Muscle layer of colon (tissue), 2 donors: ENCODE results near the gene IMMP2L.
"Not testable (repeated sequence)": the region's sequence is repeated elsewhere in the genome, so short reads cannot be mapped to it uniquely, and the experiment has no call there.

Experiments
- H3K27ac ChIP-seq: one replicate; pipeline ENCODE4 v1.7.0; 2013; ENCODE audit warnings: low read depth, mild to moderate bottlenecking, low read length, moderate library complexity
- H3K27me3 ChIP-seq, 2 donors: one replicate each; pipeline ENCODE4 v1.7.0; 2013; ENCODE audit warnings: low read length in 2 of 2, mild to moderate bottlenecking in 2 of 2; ENCODE audit not compliant: insufficient read depth in 2 of 2, control insufficient read depth in 1 of 2
- H3K36me3 ChIP-seq: one replicate; pipeline ENCODE4 v1.7.0; 2013; ENCODE audit warnings: mild to moderate bottlenecking, low read length; ENCODE audit not compliant: insufficient read depth
- H3K4me1 ChIP-seq: one replicate; pipeline ENCODE4 v1.7.0; 2013; ENCODE audit warnings: mild to moderate bottlenecking, low read length; ENCODE audit not compliant: insufficient read depth
- H3K4me3 ChIP-seq, 2 donors: one replicate each; pipeline ENCODE4 v1.7.0; 2013; ENCODE audit warnings: low read length in 2 of 2, low read depth in 1 of 2, mild to moderate bottlenecking in 1 of 2, moderate library complexity in 1 of 2
- H3K9ac ChIP-seq: one replicate; pipeline ENCODE4 v1.7.0; 2013; ENCODE audit warnings: low read length
- H3K9me3 ChIP-seq: one replicate; pipeline ENCODE4 v1.7.0; 2013; ENCODE audit warnings: mild to moderate bottlenecking, low read length
- donor health status: abdominal sarcoma.
- donor health status: Adenocarcinoma of cecum.

The IMMP2L gene

DNA sequence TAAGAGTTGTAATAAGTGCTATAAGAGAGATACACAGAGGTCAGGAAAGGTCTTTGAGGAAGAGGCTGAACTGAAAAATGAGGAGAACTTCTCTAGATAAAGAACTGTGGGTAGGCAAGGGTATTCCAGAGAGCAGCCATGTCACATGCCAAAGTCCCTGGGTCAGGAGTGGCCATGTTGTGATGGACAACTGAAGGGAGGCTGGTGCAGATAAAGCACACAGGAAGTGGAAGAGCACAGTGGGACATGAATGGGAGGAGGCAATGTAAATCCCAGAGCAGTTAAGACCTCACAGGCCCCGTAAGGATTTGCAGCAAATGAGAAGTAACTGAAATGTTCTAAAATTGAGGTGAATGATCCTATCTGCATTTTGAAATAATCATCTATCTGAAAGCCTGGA is 37.2 kb downstream of the IMMP2L start:
- Histone ChIP-seq H3K27ac (no peak overlapping the region), H3K36me3 (peaks cover 3% of the 10 kb centered on the region), H3K27me3 (no peaks in the 10 kb centered on the region), H3K4me3 (no peak overlapping the region), H3K9ac (no peak overlapping the region), H3K4me1 (peaks cover 18% of the 10 kb centered on the region), H3K9me3 (no peaks in the 10 kb centered on the region)

DNA sequence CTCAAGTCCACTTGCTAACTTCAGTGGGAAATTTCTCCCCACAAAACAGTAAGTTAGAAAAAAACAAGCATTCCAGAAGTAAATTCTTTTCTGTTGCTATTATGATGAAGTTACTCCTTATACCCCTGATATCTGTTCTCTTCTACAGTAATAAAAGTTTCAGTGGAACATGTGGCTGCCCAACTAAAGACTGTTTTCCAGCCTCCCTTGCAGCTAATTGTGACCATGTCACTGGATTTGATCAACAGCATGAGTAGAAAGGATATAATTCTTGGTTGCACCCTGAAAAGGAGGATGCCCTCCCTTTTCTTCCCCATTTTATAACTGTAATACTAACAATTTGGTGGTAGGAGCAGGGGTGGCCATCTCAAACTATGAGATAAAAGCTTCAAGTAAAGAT is 40.6 kb downstream of the IMMP2L start:
- no peak overlapping the region for H3K9ac ChIP-seq
- H3K9me3 ChIP-seq: no peaks in the 10 kb centered on the region
- no peaks in the 10 kb centered on the region for H3K27me3 ChIP-seq
- no peak overlapping the region for H3K27ac ChIP-seq
- no peak overlapping the region for H3K4me3 ChIP-seq
- H3K36me3 ChIP-seq: peaks cover 3% of the 10 kb centered on the region
- H3K4me1 ChIP-seq: peaks cover 15% of the 10 kb centered on the region

DNA sequence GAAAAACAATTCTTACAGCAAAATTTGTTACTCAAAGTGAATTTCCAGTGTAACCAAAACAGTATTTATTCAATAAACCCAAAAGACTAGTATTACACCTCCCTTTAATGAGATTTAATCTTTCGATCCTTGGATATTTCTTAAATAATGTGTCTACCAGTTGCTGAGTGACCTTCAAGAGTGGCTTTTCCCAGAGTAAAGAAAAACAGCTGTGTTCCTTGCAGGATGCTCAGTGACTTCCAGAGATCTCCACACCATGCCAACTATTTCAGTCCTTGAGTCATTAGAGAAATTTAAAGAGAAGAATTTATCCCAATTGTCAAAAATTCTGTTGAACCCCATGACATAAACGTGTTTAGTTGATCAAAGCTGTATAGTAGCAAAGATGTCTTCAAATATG is 44.0 kb downstream of the IMMP2L start:
- peaks cover 3% of the 10 kb centered on the region for H3K36me3 ChIP-seq
- no peaks in the 10 kb centered on the region for H3K27me3 ChIP-seq
- peaks cover 15% of the 10 kb centered on the region for H3K4me1 ChIP-seq
- H3K9me3 ChIP-seq: no peaks in the 10 kb centered on the region
- no peak overlapping the region for H3K9ac ChIP-seq
- no peak overlapping the region for H3K27ac ChIP-seq
- no peak overlapping the region for H3K4me3 ChIP-seq

DNA sequence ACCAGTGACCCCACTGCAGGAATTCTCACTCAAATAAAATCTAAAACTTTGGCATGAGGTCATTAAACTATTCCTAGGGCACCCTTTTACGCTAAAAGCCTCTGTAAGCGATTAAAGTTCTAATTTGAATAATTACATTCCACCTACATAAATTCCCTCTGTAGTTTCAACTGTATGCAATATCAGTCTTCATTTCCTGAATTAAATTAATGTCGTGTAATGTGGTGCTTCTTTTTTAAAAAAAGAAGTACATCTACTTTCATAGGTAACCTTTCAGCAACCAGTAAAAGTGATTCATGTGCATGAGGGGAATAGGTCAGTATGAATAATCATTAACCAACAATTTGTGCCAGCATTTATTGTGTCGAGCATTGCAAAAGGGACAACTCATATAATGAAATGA is 44.7 kb downstream of the IMMP2L start:
- peaks cover 15% of the 10 kb centered on the region for H3K4me1 ChIP-seq
- H3K27ac ChIP-seq: no peak overlapping the region
- H3K27me3 ChIP-seq: no peaks in the 10 kb centered on the region
- H3K9me3 ChIP-seq: no peaks in the 10 kb centered on the region
- peaks cover 3% of the 10 kb centered on the region for H3K36me3 ChIP-seq
- H3K9ac ChIP-seq: no peak overlapping the region
- H3K4me3 ChIP-seq: no peak overlapping the region

DNA sequence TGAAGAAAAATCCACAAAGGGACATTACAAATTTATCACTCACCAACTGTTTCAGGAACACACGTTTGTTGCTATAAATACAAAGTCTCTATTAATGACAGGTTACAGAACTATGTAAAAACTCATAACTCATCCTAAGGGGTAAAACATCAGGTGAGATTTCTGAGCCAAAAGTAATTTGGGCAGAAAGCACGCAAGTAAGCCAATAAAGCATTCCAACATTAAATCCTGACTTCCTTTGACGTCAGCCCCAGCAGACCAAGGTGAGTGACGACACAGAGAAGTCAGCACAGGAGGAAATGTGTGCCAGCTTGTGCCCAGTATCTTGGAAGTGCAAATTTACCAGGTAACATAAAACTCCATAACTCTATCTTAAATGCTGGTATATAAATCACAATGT is 45.7 kb downstream of the IMMP2L start:
- H3K36me3 ChIP-seq: no peaks in the 10 kb centered on the region
- H3K27me3 ChIP-seq: no peaks in the 10 kb centered on the region
- H3K4me1 ChIP-seq: peaks cover 15% of the 10 kb centered on the region
- no peak overlapping the region for H3K27ac ChIP-seq
- no peak overlapping the region for H3K9ac ChIP-seq
- H3K4me3 ChIP-seq: no peak overlapping the region
- H3K9me3 ChIP-seq: no peaks in the 10 kb centered on the region

DNA sequence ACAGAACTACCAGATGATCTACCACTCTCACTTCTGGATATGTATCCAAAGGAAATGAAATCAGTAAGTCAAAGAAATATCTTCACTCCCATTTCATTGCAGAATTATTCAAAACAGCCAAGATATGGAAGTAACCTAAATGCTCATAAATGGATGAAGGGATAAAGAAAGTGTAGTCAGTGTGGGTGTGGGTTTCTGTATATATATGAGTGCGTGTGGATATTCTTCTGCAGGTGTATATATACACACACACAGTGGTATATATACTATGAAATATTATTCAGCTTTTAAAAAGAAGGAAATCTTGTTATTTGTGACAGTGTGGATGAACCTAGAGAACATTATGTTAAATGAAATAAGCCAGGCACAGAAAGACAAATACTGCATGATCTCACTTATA is 48.7 kb downstream of the IMMP2L start:
- no peaks in the 10 kb centered on the region for H3K36me3 ChIP-seq
- no peak overlapping the region for H3K4me3 ChIP-seq
- no peaks in the 10 kb centered on the region for H3K4me1 ChIP-seq
- no peaks in the 10 kb centered on the region for H3K27me3 ChIP-seq
- no peak overlapping the region for H3K27ac ChIP-seq
- no peaks in the 10 kb centered on the region for H3K9me3 ChIP-seq
- H3K9ac ChIP-seq: no peak overlapping the region

DNA sequence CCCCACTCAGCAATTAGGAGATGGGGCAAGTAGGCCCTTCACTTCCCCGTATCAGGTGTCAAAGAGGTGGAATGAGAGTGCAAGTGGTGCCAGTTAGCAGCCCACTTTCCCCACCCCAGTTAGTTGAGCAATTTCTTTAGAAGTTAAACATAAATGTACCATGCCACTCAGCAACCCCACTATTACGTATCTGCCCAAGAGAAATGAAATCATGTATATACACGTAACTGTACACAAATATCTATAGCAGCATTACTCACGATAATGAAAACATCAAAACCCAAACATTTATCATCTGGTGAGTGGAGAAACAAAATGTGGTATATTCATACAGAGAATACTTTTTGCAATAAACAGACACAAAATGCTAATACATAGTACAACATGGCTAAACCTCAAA is 50.4 kb downstream of the IMMP2L start:
- Histone ChIP-seq H3K27ac (no peak overlapping the region), H3K4me1 (no peaks in the 10 kb centered on the region), H3K9me3 (no peaks in the 10 kb centered on the region), H3K9ac (no peak overlapping the region), H3K36me3 (no peaks in the 10 kb centered on the region), H3K4me3 (no peak overlapping the region), H3K27me3 (no peaks in the 10 kb centered on the region)

DNA sequence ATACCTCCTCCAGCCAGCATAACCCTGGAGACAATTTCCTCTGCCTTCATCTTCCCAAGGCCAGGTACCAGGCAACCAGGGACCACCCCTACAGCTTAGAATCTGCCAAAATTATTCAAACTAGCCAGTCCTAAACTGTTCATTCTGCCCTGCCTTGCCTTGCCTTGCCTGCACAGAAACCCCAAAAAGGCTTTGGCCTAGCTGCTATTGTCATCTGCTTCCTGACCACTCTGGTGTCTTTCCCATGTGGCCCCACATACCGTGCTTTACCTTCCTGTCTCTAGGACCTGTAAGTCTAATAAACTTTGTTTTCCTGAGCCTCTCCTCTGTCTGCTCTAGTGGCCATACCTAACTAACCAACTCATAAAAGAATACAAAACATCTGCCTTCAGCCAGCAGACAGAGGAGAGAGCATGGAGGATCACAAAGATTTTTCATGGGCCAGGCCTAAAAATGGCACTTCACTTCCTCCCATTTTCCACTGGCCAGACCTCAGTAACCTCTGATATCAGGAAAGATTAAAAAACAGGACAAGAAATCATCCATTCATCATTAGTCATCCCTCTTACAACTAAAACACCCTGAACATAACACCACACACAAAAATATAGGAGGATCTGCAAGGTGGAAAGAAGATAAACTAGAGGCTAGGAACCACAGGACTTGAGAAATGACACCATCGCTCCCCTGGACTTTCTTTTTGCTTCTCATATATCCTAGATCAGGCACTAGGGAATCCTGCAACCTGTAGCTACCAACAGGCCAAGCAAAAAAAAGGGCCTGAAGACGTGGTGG is 51.5 kb downstream of the IMMP2L start:
- H3K4me1 ChIP-seq: no peaks in the 10 kb centered on the region
- H3K4me3 ChIP-seq: no peak overlapping the region

DNA sequence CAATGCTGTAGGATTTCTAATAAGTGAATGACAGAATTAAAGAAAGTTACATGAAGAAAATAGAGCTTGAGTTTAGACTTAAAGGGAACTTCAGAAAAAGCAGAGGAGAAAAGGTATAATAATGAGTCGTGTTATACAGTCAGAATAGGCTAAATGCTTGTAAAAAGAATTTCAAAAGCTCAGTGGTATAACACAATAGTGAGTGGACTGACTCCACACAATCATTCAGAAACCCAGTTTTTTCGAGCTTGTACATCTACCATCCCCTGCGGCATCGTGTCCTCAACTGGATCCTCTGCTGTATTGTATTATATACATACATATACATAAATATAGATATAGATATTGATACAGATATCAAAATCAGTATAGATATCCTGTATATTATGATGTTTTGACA is 52.2 kb downstream of the IMMP2L start:
- H3K9ac ChIP-seq: no peak overlapping the region
- no peak overlapping the region for H3K27ac ChIP-seq
- no peaks in the 10 kb centered on the region for H3K9me3 ChIP-seq
- no peak overlapping the region for H3K4me3 ChIP-seq
- no peaks in the 10 kb centered on the region for H3K36me3 ChIP-seq
- no peaks in the 10 kb centered on the region for H3K4me1 ChIP-seq
- no peaks in the 10 kb centered on the region for H3K27me3 ChIP-seq

More for the DNA sequence above, 51.5 kb downstream of the IMMP2L start:
- Histone ChIP-seq H3K27me3 (no peaks in the 10 kb centered on the region), H3K27ac (no peak overlapping the region), H3K9ac (no peak overlapping the region), H3K9me3 (no peaks in the 10 kb centered on the region), H3K36me3 (no peaks in the 10 kb centered on the region)

DNA sequence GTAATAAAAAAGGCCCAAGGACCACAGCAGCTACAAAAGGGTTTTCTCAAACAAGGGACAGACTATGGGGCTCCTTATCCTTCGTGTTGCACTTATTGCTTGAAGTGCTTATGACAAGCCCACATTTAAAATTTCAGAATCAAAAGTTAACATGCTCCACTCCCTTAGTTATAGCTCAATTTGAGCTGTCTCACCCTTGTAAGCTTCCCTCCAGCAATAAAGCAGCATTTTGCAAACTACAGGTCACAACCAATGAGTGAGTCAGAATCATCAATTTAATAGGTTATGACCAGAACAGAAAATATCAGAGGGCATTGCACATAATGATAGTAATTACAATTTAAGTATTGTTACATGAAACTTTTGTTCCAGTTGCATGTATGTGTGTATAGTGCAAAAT is 53.0 kb downstream of the IMMP2L start:
- no peak overlapping the region for H3K4me3 ChIP-seq
- no peaks in the 10 kb centered on the region for H3K36me3 ChIP-seq
- H3K27ac ChIP-seq: no peak overlapping the region
- H3K4me1 ChIP-seq: no peaks in the 10 kb centered on the region
- H3K9ac ChIP-seq: no peak overlapping the region
- no peaks in the 10 kb centered on the region for H3K9me3 ChIP-seq
- H3K27me3 ChIP-seq: no peaks in the 10 kb centered on the region

DNA sequence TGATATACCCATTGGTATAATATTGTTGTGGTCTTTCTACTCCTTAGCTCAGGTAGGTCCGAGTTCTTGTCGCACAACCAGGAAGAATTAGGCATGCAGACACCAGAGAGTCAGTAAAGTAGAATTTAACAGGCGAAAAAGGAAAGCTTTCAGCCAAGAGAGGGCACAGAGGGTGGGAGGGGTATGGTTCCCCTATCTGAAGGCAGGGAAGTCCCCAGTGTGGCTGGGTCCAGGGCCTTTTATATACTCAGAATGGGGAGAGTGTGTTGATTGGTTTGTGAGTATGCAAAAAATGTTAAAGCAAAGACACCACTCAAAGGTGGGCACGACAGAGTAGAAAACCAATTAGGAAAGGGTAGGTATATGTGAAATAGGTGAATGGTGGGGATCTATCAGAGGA is 53.9 kb downstream of the IMMP2L start:
- Histone ChIP-seq H3K27ac (no peak overlapping the region), H3K4me3 (no peak overlapping the region), H3K9ac (no peak overlapping the region), H3K9me3 (no peaks in the 10 kb centered on the region), H3K4me1 (no peaks in the 10 kb centered on the region), H3K36me3 (no peaks in the 10 kb centered on the region), H3K27me3 (no peaks in the 10 kb centered on the region)

DNA sequence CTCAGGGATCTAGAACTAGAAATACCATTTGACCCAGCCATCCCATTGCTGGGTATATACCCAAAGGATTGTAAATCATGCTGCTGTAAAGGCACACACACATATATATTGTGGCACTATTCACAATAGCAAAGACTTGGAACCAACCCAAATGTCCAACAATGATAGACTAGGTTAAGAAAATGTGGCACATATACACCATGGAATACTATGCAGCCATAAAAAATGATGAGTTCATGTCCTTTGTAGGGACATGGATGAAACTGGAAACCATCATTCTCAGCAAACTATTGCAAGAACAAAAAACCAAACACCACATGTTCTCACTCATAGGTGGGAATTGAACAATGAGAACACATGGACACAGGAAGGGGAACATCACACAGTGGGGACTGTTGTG is 56.9 kb downstream of the IMMP2L start:
- not testable (repeated sequence) for H3K4me1 ChIP-seq, H3K4me3 ChIP-seq, H3K36me3 ChIP-seq, H3K27ac ChIP-seq, H3K9me3 ChIP-seq, H3K27me3 ChIP-seq, H3K9ac ChIP-seq
